HG02642 (cell line): ENCODE data around the gene BABAM2.
"Not testable (repeated sequence)": the region's sequence is repeated elsewhere in the genome, so short reads cannot be mapped to it uniquely, and the experiment has no call there.

Experiments
- ATAC-seq: cut with Tn5 transposase; IDR thresholded peaks from one replicate; pipeline ENCODE4 v1.9.1; 2021; ENCODE audit warnings: mild to moderate bottlenecking; ENCODE audit not compliant: unreplicated experiment, poor library complexity

The BABAM2 gene

DNA sequence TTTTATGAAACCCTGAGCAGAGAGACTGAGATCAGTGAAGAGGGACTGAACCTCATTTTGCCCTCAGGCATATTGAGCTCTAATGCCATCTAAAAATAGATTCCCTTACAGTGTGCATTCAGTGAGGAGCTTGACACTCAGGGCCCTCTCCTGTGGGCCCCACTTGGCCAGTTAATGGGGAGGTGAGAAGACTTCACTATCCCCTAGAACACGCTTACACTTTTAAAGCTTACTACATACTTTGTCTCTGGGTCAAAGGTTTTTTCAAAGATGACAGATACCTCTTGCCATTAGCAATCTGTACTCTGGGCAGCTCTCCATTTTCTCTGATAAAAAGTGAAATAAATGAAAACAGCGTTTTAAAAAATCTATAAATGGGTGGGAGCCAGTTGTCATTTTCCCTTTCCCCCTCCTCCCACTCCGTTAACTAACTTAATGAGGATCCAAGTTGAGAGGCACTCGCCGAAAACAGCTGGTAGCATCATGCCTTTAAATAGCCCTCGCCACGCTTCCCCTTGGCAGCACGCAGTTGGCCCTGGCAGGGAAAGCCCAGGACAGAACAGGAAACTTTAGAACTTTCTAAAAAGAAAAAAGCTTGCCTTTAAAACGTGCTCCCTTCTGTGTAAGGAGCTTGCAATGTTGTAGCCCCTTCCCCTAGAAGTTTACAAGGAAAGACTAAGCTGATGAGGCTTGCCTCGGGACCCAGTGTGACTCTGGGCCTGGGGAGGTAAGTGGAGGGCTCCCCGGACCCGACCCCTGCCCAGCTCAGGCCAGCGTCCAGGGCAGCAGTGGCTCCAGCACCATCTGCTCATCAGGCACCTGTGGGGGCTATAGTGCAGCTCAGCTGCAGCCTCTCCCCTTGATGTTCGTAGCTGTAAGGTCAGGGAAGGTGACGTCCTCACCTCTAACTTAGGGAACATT lies 443.3 kb downstream of the BABAM2 start:
- ATAC-seq: no peak

DNA sequence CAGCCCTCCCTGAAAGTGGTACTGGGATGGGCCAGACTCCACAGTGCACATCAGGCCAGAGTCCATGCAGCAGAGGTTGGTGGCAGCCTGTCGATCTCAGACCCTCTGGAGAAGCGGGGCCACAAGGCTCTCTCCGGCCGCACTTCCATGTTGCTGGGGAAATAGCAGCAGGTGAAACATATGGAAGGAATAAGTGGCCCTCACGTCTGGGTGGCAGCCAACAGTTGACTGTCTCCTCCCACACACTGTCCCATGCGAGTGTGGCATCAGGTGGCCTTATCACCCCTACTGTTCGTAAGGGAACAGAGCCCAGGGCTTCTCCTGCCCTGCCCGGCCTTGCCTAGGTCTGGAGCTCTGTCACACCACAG lies 444.0 kb downstream of the BABAM2 start:
- ATAC-seq: no peak

DNA sequence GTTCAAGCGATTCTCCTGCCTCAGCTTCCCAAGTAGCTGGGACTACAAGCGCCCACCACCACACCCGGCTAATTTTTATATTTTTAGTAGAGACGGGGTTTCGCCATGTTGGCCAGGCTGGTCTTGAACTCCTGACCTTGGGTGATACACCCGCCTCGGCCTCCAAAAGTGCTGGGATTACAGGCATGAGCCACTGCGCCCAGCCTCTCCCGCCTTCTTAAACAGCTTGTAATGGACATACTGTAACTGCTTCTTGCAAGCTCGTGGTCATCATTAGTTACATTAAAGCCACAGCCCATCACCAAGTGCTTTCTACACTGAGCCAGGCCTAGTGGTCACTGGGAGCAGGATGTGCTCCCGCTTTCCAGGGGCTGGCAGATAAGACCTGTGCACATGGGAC lies 444.7 kb downstream of the BABAM2 start:
- ATAC-seq: not testable (repeated sequence)

DNA sequence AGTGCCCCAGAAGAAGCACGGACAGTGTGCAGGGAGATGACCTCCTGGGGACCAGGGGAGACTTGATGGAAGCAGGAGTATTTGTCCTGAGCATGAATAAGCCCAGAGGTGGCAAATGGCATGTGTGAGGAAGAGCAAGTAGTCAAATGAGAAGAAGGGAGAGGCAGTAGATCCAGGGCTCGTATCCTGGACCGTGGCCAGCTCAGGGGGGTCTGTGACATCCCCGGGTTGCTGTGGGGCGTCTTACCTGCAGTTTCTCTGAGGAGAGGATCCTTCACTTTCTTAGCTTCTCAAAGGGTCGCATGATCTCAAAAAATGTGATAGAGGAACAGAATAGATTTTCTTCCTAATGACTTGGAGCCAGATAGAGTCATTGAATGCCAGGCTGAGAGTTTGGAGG lies 445.1 kb downstream of the BABAM2 start:
- no peak for ATAC-seq

DNA sequence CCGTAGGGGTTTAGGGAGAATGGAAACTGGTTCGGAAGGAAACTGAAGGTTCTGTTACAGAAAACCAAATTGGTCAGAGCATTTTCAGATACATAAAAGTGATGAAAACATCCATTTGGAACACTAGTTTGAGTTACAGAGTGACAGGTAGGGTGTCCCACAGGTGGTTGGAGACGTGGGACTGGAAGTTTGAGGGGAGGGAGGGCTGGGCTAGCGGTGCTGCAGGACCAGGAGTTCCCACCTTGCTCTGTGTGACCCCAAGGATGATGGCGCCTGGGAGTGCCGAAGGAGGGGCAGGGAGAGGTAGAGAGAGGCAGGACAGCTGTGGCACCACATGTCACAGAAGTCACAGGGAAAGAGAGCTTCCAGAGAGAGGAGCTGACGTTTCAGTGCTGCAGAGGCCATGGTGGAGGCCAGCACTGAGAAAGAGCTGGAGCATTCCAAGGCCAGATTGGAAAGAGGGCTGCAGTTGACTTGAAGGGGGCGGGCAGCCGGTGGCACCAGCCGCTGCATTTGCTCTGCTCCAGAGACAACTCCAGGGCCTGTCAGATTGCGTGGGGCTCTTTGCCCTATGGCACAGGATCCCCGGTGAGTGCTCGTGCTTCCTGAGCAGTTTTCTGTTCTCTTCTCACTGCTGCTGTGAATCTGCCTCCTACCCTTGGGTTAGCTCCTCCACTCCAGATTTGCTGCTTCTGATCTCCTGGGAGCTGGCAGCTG lies 445.9 kb downstream of the BABAM2 start:
- no peak for ATAC-seq

DNA sequence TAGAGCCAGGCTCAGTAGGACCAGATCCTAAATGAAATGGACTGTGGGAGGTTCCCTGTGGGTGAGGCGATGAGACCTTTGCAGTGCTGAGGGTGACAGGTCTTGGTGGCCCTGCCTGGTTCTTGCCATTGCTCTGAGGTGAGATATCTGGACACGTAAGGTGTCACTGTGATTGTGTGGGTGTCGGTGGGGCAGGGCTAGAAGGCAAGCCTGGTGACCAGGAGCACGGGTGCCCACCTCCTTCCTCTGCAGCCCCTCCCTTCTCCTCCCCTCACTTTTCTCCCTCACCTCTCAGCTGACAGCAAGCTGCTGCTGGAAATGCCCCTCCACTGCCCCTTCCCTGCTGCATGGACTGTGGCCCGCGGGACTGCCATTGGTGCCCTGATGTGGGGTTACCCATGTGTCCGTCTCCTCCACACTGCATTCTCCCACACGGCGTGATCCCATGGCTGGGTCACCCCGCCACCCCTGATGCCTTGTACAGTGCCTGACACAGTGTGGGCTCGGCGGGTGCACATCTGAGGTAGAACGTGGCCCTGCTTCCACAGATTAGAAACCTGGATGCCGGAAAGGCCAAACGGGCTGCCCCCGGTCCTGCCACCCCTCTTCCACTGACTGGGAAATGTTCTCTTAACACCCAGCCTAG lies 446.6 kb downstream of the BABAM2 start:
- no peak for ATAC-seq

DNA sequence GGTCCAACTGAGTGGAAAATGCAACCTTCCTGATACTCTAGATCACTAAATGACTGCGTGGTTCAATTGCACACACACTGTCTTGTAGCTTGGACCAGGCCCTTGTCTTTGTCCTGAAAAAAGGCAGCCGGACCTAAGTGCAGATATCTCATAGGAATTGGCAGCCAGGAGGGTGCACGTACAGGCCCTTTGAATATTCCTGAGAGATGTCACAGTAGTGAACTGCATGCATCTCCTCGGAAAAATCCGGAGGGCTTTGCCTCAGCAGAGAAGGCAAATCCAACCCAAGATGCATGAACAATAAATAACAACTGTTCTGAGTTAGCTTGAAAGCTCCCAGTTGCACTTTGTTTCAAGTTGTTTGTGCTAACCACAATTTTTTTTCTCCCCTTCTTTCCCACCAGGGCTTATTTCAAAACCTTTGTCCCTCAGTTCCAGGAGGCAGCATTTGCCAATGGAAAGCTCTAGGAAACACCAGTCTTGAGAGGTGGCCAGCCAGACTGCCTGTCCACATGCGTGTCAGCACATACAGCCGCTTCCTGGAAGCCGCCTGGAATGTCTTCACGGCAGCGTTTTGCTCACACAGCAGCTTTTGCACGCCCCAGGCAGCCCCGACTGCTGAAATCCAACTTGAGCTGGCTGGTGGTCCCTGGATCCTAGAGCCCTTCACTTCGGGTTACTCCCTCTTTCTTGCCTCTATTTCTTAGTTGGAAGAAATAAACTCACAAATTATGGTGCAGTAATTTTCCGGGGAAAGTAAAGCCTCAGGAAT lies 447.7 kb downstream of the BABAM2 start:
- ATAC-seq: no peak

DNA sequence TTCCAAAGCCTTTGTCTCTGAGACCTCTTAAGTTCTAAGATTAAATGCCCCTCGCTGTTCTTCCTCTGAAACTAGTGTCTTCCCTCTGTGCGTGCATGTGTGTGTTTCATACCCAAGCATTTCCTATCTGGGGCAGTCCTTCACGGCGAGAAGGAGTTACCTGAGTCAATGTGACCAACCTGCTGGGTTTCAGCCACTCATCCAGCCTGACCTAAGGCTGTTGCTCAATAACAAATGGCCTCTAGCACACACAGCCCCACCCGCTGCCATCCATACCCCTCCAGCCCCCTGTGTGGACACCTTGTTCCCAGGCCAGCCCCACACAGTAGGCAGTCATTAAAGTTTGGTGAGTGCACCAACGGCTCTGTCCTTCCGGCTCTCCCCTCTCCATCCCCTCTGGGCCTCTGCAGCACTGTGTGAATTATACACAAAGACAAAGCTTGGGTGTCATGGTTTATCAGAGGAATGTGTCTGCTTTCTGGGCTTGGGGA lies 448.3 kb downstream of the BABAM2 start:
- no peak for ATAC-seq

DNA sequence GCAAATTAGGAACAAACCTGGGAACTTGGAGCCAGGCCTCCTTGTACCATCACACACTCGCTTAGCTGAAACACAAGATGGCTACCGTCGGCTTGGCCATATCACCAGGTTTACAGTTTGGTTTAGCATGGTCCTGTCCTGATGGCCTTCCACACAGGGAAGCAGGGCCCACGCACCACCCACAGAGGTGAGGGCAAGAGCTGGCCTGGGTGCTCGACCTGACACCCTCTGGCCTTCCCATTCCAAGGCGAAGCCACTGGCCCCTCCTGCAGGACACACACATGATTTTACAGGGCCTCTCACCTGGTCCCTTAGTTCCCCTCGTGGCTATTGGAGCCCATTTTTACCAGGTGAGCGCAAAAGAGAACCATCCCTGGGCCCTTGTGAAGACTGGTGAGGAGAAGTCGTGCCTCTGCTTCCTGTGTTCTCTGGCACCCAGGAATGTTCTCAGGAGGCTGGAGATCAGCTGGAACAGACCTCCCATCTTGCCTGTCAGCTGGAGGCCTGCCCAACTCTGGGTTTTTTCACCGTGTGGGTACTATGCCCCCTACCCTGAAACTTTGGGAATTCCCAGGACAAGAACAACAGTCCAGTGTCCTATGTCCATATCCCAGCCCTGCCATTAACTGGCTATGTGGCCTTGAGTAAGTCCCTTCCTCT lies 449.1 kb downstream of the BABAM2 start:
- ATAC-seq: no peak

DNA sequence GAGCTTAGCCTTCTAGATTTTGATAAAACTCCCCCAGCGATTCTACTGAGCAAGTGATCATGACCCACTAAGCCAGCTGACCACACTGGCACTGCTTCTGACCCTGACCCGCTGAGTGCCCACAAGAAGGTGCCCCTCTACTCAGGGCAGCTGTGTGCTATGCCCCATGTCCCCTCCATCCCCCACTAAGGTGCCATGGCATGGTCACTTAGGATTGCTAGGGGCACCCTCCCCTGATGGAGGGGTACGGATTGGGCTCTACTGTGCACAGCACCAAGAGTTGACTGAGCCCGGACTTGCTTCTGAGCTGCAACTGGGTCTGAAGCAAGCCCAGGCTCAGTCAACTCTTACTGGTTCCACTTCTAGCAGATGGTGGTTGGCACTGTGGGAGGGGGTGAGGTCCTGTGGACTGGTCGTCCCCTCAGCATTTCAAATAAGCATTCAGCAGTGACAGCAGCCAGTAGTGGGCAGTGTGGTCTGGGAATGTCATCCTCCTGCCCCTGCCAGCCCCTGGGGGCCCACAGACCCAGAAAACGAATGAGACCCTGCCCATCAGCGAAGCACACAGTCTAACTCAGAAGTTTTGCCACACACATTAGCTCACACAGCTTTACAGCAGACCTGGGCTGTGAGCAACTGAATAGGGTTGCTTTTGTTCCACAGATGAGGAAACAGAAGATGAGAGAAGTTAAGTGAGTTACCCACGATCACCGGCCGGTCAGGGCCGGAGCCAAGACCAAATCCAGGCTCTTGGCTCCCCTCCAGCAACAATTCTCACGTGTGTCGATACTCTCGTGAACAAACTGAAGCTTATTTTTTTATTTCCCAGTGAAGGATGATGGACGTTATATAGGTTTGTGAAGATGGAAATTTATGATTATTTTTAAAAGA lies 450.0 kb downstream of the BABAM2 start:
- ATAC-seq: no peak

DNA sequence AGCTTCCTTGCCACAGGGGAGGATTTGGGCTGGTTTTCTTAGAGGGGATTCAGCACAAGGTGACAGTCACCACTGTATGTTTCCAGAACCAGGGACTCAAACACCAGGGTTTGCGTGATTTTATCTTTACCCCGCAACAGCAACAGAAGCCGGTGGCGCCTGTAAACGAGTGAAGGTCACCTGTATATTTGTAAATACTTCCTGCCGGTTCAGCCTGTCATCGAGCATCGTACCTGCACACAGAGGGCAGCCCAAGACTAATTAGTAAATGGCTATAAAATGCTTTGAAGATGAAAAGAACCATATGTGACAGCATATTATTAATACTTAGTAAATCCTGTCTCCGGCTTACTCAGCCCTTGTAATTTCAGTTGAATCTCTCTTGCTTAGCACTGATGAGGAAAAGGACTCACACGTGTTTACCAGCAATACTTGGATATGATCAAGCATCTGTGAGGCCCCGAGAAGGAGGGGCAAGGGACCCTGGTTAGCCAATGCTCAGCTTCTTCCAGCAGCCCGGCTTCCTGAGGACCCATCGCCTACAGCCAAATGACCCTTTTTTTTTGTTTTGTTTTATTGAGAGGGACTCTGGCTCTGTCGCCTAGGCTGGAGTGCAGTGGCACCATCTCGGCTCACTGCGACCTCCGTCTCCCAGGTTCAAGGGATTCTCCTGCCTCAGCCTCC lies 450.8 kb downstream of the BABAM2 start:
- no peak for ATAC-seq

DNA sequence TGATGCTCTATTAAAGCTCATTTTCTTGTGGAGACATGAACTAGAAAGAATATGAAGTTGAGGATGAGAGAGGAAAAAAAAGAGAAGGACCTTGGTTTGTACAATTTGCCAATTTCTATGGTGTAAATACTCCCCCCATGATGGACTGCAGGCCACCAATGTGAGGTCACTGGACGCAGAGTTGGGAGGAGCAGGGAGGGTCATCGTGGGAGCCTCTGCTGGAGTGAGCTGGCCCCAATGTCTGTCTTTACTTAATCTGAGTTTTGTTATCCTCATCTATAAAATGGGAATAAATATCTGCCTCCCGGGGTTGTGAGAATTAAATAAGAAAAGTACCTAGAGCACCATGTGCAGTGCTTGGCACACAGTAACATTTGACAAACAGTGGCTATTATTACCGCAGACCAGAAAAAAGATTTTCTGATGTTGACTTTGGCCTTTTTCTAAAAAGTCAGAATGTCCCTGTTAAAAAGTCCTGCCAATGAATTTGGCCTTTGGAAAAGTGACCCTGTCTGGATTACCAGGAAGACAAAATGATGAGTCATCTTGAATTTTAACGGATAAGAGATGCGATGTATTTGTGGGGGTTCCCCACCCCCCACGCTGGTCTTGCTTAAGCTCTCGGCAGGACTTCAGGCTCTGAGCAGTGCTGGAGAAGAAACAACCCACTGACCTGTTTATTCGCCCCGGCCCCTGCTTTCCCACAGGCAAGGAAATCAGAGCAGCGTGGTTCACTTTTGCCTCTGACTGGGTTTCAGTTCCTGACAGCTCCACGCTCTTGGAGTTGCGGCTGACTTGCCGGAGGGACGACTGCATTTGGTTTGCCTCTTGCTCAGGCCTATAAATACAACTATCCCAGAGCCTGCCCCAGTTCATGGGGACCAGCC lies 451.8 kb downstream of the BABAM2 start:
- ATAC-seq: no peak

DNA sequence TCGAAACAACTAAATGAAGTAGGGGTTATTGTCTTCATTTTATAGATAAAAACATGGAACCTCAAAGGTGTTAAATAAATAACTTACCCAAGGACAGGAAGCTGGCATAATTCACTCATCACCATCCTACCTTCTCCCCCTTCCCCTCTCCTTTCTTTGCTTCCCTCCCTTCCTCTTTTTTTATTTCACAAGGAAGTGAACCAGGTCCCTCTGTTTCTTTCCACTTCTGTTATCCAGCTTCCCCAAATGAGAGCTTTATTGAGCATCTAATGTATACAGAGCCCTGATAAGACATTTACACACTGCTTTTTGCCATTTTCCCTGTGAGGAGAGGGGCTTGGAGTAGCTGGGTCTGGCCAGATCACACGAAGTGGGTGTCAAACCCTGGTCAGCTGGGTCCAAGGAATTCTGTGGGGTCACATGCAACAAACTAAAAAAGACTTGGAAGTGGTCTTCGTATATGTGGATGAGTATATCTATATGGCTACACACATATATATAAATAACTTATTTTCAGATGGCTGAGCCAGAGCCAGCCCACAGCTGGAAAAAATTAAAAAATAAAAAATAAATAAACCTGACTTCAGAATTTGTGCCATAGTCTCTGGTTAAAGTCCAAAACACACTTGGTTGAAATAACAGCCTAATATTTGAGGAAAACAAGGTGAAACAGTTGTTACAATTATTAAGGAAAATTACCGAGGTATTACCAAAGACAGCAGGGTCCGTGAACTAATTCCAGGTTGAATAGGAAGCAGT lies 452.8 kb downstream of the BABAM2 start:
- ATAC-seq: no peak

DNA sequence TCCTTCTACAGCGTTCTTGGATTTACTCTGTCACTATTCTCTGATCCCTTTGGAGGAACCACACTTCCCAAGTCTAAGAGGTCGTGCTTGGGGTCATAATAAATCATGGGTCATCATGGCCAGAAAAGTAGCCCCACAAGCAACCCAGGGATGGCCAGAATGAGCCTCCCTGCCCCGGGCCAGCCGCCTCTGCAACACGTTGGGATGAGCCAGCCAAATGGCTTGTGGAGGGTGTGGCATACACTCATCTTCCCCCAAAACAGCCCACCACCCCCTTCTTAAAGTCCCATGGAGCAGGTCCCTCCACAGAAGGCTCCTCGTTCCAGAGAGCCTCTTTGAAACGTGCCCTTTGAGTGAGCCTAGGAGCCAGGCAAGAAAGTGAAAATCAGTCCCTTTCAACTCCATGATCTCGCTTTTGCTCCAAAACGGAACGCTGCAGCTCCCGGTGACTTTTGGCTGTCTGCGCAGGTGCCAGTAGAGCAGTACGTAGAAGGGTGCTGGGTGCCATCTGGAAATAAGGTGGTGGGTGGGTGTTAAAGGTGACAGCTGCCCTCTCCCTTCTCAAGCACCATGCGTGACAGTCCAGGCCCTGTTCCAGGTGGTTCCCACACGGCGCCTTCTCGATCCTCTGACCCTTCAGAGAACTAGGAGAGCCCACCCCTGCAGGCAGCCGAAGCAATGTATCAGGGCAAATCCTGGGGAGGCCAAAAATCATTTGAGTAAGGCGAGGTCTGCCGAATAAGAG lies 453.6 kb downstream of the BABAM2 start:
- no peak for ATAC-seq

DNA sequence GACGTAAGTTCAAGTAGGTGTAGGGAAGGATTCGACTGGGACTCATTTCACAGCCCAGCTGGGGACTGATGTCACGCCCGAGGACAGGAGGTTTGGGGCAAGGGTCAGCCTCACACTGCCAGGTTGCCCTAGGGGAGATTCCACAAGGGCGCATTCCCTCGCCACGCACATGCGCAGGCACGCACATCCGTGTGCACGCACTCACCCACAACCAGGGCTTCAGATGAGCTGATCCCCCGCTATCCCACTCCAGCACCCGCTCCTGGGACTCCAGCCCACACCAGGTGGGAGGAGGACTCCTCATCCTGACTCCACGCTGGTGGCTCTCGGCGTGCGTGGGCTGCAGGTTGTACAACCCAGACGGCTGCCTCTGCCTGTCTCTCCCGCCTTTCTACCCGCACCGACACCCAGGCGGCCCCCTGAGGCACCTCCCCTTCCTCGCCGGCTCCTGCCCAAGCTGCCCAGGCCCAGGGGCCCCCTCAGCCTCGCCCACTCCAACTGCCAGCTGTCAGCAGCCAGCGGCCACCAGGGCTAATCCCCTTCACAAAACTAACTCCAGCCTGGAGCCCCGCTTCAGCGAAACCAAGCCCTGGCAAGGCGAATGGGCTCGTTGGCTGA lies 454.3 kb downstream of the BABAM2 start:
- no peak for ATAC-seq
